A172 (cell line): ENCODE measurements around the gene CMIP. TPM values are rescaled to one million over a fixed set of nuclear protein-coding genes. Genes with fewer than 3 reads are reported as not detected.
"Not testable (repeated sequence)": the region's sequence is repeated elsewhere in the genome, so short reads cannot be mapped to it uniquely, and the experiment has no call there.

Experiments
- DNase-seq: peaks from one replicate; pipeline ENCODE4 v3.0.0-alpha.2; 2015; ENCODE audit warnings: low spot score
- total RNA-seq: library from RNA; depleted of rRNA; stranded (reverse); fragments of >200 nt; shearing (Covaris generic); gene quantifications from 2 replicates; pipeline ENCODE4 v1.2.3, GENCODE V29; 2014; rRNA removed

CMIP gene
- total RNA-seq, result 5.9 and 8.0 TPM in 2 replicates

DNA sequence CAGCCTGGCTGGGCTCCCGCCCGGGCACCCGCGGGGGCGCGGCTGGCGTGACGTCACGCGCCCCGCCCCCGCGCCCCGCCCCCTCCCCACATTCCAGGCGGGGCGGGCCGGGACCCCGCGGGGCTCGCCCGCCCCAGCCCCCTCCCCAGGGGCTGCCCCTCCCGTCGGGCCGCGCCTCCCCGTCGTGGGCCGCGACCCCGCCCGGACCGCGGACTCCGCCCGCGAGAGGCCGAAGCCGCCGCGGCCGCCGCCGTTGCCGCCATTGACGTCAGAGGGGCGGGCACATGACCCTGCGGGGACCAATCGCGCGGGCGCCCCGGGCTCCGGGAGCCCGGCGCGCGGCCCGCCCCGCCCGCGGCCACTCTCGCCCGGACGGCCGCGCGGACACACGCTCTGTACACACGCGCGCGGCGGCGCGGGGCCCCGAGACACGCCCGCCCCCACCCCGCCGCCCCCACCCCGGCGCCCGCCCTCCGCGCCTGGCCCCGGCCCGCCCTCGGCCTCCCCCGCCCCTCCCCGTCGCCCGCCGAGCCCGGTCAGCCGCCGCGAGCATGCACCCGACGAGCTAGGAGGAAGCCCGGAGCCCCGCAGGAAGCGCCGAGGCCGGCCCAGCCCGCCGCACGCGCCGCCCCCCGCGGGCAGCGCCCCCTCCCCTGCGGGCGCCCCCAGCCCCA is at the start of gene CMIP:
CMIP (plus strand) TSS at position 361 of the 674 bp plus-strand sequence.
- peak; percentile 42 for DNase-seq

DNA sequence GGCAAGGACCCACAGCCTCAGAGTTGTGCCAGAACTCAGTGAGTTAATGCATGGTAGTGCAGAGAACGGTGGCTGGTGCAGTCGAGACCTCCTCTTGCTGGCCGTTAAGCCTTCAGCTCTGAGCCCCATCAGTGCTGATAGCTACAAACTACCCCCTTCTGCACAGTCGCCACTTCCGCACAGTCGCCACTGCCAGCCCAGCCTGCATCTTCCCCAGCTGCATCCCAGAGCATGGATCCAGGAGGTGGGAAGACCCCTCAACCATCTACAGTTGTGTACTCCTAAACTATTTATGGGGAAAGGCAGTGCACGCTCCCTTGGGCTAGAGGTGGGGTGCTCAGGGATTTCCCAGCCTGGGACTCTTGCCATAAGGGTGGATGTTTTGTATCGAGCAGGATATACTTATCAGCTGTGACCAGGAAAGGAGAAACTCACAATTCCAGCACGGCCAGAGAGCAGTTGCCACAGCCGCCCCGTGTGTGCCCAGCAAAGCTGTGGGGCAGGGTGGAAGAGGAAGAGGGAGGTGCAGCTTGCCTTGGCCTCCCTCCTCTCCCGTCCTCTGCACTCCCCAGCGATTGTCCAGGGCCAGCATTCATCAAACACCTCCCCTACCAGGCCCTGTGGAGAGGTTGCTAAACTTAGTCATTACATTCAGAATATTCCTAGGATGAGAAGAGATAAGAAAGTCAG is 49.5 kb upstream of the CMIP start:
- DNase-seq, result no peak

DNA sequence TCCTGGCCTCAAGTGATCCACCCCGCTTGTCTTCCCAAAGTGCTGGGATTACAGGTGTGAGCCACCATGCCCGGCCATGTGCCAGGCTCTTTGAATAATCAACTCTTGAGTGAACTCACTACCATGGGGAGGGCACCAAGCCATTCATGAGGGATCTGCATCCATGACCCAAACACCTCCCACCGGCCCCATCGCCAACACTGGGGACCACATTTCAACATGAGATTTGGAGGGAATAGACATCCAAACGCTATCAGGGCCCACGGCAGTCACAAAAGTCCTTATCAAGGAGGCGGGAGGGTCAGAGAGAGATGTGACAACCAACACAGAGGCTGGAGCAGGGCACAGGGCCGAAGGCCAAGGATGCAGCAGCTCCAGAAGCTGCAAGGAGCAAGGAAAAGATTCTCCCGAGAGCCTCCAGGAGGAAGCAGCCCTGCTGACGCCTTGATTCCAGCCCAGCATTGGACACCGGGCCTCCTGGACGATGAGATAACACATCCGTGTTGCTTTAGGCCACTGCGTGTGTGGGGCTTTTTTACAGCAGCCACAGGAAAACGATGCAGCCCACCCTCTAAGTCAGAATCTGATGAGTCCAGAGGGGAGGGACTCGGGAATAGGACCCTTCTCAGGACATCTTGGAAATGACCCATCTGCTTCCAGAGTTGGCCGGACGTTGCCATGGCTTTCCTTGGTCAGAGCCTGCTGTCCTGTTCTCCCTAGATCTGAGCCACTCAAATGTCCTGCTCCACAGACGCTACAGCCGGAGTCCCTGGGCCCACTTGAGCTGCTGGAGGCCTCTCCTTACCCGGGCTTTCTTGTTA is 47.3 kb upstream of the CMIP start:
- no peak for DNase-seq

DNA sequence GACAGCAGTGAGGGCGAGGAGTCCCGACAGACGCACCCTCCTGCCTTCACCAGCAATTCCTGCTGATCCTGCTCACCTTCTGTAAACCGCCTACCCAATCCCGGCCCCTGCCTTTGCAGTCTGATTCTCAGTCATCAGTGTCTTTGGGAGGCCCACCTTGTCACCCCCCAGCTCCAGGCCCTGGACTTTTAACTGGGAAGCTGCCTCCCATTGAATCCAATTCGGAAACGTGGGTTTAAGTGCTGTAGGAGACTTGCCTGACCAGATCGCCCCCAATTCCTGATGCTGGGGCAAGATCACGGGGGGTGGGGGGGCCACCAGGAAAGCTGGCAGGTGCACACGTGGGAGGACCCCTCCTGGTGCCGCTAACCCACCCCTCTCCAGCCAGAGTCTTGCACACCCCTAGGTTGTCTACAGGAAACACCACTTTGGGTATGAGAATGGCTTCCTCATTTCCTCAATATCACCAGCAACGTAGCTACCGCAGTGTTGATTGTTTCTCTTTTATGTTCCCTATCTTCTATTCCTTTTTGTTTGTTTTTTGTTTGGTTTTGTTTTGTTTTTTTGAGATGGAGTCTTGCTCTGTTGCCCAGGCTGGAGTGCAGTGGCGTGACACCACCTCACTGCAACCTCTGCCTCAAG is 46.6 kb upstream of the CMIP start:
- no peak for DNase-seq

DNA sequence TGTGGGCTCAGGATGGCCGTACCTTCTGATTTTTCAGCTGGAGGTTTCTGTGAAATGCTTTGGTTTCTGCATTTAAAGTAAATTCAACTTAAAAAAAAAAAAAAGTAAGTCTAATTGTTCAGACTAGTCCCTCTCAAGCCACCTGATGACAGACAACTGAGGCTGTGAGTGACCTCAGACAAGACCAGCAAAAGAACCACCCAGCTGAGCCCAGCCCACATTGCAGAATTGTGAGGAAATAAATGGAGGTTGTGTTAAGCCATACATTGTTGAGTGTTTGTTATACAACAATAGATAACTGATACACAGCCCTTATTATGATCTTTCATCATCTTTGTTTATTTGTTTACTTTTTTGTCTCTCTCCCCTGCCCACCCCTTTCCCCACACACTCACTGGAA is 44.7 kb upstream of the CMIP start:
- DNase-seq, result no peak

DNA sequence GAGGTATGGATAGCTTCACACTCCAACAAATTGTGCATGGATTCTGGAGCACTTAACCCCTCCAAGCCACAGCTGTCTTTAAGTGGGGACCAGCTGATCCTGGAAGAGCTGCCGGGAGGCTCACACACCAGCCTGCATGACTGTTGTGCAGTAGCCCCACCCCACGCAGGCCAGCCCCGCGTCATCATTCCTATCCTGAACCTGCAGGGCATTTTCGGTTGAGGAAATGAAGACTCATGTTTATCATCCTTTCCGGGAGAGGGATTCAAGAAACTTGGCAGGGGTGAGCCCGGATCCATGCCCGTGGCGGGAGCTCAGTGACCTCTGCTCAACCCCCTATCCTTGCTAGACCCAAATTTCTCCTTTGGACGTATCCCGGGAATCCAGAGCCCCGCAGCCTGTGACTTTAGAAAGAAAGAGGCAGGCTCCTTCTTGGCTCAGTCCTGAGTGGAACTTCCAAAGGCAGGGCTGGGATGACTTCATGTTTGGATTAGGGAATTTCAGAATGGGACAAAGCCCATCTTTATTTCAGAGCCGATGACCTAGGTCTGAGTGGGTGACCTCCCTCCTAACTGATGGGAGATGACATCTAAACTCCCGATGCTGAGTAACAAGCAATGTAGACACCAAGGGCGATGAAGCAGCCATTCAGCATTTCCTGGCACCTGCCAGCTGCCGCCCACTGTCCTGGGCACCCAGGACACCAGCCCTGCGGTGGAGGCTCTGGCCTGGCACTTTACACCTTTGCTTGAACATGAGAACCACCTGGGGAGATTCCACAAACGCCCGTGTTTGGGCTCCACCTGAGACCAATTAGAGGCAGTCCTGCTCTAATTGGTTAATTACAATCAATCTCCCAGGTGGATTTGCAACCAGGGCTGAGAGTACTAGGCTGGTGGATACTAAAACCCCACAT is 43.3 kb upstream of the CMIP start:
- peak; percentile 85 for DNase-seq

DNA sequence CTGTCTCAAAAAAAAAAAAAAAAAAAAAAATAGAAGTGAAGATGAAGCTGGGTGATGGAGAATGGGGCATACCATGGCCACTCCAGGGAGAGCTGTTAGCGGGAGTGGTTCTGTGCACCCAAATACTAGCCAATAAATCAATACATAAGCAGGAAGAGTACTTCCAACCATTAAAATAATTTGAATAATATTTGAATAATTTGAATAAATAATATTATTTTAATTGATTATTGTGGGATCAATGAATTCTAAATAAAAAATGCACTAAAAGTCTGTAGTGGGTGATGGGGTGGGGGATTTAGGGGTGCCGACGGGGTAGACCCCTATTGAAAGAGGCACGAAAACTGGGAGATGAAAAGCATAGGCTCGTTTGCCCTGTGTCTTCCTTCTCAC is 41.4 kb upstream of the CMIP start:
- DNase-seq, result no peak

DNA sequence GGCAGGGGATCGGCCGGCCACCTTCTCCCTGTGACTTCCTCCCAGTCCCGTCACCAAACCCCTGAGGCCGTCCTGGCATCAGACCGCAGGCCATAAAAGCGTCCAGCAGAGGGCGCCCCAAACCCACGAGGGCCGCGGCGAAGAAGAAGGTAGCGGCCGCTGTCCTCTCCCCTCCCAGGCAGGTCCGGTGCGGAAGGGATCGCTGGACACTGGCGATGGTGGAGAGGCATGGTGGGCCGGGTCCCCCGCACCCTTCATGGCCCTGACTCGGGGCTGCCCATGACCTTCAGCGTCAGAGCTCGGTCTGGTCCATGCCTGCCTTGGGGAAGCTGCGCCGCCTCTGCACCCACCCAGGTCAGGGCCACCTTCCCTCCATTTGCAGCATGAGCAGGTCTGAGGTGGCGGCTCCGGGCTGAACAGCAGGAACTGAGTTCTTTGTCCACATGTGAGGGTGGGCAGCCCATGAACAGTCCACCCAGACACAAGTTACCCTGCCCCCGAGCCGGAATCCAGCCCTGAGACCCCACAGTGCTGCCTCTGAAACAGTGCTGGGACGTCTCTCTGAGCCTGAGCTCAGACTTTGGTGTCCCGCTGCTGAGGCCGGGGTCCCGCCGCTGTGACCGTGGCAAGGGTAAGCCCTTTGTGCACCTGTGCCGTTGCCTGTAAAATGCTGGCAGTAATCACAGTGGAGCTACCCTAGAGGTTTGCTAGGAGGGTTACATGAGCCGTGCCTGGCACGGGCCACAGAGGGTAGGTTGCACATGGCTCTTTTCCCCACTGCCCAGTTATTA is 40.8 kb upstream of the CMIP start:
- DNase-seq, result peak; percentile 80

DNA sequence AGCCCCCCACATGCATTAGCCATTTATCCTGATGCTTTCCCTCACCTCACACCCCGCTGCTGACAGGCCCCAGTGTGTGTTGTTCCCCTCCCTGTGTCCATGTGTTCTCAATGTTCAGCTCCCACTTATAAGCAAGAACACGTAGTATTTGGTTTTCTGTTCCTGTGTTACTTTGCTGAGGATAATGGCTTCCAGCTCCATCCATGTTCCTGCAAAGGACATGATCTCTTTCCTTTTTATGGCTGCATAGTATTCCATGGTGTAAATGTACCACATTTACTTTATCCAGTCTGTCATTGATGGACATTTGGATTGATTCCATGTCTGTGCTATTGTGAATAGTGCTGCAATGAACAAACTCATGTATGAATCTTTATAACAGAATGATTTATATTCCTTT is 39.6 kb upstream of the CMIP start:
- DNase-seq, result not testable (repeated sequence)

DNA sequence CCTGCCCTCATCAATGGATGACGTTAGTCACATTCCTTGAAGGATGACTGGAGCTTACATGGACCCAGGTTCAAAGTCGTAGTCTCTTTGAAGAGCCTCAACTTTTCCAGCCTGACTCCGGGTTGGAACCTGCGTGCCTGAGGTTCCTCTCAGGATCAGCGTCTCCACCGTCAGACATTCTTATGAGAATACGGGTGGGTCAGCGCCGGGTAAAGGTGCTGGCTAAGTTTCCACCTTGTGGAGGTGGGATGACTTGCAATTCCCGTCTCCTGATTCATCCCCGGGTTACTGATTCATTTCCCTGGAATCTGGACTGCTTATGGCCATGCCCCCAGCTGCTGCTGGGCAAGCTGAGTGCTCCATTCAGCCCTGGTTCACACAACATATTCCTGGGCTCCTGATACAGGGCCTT is 38.9 kb upstream of the CMIP start:
- peak; percentile 97 for DNase-seq

DNA sequence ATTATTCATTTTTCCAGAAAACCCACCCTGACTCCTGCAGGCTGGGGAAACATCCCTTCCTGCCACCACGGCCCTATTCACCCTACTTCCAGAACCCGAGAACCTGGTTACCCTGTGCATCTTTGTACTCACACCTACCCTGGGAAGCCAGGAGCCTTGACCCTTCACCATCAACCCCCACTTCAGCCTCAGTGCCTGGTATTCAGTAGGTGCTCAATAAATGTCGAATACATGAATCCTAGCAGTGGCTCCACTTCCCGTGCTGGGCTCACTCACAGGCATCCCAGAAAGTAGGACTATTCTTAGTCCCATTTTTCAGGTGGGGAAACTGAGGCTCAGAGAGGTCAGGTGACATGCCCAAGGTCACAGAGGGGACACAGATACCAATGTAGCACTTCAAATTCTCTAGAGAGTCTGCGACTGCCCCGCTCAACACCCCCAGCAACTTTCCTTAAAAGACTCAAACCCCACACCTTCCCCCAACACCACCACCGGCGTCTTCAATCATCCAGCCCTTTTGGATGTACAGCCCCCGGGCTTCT is 36.1 kb upstream of the CMIP start:
- DNase-seq, result no peak

DNA sequence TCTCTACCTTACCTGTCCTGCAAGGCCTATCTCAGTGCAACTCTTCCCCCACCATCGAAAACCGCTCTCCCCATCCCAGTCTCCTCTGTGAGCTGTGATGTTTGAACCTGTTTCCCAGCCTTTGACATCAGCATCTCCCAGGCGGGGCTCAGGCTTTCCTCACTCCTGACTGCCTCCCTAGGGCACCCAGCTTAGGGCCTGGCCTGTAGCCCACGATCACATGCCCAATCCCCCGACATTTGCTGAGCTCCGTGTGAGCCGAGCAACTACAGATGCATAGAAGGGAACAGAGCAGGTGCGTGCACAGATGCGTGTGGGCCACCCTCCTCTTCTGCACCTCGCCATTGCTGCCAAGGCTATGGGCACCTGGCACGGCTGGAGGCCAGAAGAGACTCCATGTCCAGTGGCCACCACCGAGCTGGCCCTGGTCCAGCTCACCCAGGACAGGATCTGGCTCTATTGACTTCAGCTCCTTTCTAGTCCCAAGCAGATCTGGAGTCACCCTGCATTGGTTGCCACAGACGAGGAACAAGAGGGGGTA is 35.5 kb upstream of the CMIP start:
- DNase-seq, result no peak

DNA sequence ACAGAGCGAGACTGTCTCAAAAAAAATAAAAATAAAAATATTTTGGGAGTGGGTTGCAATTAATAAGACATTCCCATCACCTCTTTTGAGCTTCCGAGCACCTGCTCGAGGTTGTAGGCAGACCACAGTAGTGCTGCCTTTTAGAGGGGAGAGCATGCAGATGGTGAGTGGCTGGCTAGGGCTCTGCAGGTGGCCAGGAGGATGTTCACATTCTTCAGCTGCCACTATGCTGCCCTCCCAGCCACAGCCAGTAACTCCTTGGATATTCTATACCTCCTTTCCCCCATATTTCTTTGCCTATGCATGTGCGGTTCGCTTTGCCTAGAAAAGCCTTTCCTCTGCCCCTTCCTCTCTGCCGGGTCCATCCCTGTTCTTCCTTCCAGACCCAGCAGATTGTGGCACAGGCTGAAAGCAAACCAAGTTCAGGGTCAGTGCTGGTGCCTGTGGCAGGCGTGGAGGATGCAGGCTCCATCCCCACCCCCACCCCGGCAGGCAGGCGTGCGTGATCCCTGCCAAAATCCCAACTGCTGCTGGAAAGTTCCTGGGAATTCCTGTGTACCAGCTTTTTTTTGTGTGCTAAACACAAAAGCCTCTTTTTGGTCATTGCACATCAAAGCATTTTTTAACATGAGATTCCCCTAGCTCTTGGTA is 33.8 kb upstream of the CMIP start:
- DNase-seq, result peak; percentile 8

DNA sequence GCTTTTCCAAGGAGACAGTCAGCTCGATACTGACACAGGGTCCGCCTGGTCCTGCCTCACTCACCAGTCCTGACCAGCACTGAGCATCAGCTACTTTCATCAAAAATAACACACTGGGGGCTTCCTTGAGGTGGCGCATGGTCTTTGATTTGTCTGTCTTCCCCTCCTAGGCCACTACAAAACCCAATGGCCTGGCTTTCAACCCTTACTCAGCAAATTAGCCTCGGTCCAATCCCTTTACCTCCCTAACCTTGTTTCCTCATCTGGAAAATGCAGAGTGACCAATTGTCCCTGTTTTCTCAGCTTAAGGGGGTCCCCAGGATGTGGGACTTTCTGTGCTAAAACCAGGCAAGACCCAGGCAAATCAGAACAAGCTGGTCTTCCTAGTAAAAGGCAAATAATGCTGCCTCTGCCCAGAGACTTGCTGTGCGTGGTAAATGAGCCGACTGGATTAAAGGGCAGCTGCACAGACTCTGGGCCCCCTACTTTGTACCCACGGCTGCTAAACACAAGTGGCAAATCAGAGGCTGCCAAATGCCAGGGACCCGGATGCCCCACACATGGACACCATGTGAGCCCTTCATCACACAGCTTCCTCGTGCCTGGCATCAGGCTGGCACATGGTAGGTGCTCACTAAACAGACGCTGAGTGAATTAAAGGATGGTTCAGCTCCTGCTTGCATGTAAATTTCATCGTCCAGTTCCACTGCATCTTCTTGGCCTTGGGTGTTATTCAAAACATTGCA is 31.2 kb upstream of the CMIP start:
- no peak for DNase-seq

DNA sequence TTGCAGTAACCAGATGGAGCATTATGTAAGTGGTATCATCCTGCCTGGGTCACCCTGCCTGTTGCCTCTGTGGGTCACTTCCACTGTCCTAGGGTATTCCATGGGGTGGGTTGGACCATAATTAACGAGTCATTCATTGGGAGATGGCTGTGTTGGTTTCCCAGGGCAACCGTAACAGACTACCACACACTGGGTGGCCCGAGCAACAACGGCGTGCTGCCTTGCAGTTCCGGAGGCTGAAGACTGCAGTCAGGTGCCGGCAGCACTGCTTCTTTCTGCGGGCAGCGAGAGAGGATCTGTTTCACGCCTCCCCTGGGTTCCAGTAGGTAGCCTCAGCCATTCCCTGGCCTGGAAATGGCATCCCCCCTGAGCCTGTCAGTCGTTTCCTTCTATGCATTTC is 28.9 kb upstream of the CMIP start:
- no peak for DNase-seq

DNA sequence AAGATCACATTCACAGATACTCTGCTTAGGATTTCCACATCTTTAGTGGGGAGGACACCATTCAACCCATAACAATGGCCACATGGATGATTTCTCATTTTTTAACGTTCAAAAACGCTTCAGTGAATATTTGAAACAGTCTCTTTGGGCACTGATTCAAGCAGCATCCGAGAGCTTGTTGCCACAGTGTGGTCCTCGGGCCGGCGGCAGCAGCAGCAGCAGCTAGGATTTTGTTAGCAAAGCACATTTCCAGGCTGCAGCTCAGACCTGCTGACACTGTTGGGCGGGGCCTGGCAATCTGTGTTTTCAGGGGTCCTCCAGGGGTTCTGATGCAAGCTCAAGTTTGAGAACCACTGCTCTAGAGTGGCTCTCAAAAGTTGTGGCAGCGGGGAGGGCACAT is 27.9 kb upstream of the CMIP start:
- no peak for DNase-seq

DNA sequence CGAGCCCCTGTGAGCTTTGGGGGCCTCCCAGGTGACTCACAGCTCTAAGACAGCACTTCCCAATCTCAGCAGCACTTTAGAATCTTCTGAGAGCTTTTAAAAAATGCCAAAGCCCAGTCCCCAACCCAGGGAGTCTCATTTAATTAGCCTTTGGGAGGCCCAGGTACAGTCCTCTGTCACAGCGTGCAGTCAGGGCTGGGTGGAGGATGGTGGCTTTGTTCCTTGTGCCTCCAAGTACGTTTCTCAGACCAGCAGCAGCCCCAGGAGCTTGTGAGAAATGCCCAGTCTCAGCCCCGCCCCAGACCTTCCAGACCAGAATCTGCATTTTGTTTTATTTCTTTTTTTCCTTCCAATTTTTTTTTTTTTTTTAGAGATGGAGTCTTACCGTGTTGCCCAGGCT is 27.4 kb upstream of the CMIP start:
- no peak for DNase-seq

DNA sequence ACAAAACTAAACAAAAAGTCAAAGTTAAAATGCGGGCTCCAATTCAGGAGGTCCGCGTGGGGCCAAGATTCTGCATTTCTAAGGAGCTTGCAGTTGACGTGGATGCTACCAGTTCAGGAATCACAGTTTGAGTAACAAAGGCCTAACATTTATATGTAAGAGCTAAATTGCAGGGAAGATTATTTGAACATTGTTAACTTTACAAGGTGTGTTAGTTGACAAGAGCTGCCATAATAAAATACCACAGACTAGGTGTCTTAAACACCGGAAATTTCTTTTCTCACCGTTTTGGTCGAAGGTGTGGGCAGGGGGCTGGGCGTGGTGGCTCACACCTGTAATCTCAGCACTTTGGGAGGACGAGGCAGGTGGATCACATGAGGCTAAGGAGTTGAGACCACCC is 24.8 kb upstream of the CMIP start:
- DNase-seq, result no peak

DNA sequence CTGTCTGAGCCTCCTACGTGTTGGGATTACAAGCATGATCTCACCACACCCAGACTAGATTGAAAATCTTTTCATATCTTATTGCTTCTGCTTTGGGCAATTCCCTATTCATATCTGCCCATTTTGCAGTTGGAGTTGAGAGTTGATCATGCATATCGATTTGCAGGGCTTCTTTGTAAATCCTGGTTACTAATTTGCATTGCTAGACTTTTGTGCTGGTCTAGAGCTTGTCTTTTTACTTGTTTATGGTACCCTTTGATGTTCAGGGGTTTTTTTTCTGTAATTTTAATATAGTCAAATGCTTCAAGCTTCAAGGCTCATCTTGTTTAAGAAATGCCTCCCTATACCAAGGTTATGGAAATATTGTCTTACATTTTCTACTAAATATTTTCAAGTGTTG is 23.5 kb upstream of the CMIP start:
- DNase-seq, result no peak
